ENCODE data around the gene STMN3. TPM values are rescaled to one million over a fixed set of nuclear protein-coding genes. Genes with fewer than 3 reads are reported as not detected.

The STMN3 gene
- total RNA-seq, 1 donor from 2014 or later: 6.1 TPM

GRCh38 chr20:63595416-63596127, 57.7 kb downstream of the STMN3 start:
- no peak for TF ChIP-seq CTCF (IDR thresholded peaks at IDR 0.05)
- ATAC-seq (ENCODE audit: low read depth) (no peak), DNase-seq (no peak)
- no peak overlapping the region for H3K27ac Mint-ChIP-seq
- H3K27me3 Mint-ChIP-seq: no peaks in the 10 kb centered on the region
- intact Hi-C loops (cut with micrococcal nuclease): no loop called here
- peaks cover 63% of the 10 kb centered on the region for H3K36me3 Mint-ChIP-seq (ENCODE audit: low read depth)
- POLR2A ChIA-PET: no interaction called here
- CTCF ChIA-PET: no interaction called here
- H3K9me3 Mint-ChIP-seq: no peaks in the 10 kb centered on the region
- no peak overlapping the region for H3K4me3 Mint-ChIP-seq
- H3K4me1 Mint-ChIP-seq: no peaks in the 10 kb centered on the region

GRCh38 chr20:63594043-63594561, 59.1 kb downstream of the STMN3 start:
- TF ChIP-seq CTCF (IDR thresholded peaks at IDR 0.05): no peak
- DNase-seq (no peak), ATAC-seq (ENCODE audit: low read depth) (no peak)
- Mint-ChIP-seq H3K4me3 (no peak overlapping the region), H3K27me3 (no peaks in the 10 kb centered on the region), H3K27ac (no peak overlapping the region), H3K36me3 (ENCODE audit: low read depth) (peaks cover 70% of the 10 kb centered on the region), H3K9me3 (no peaks in the 10 kb centered on the region), H3K4me1 (no peaks in the 10 kb centered on the region)
- intact Hi-C loops (cut with micrococcal nuclease): no loop called here
- ChIA-PET CTCF (no interaction called here), POLR2A (no interaction called here)

GRCh38 chr20:63592661-63593060, 60.6 kb downstream of the STMN3 start:
- ATAC-seq (ENCODE audit: low read depth) (no peak), DNase-seq (no peak)
- intact Hi-C loops (cut with micrococcal nuclease): no loop called here
- no peak for TF ChIP-seq CTCF (IDR thresholded peaks at IDR 0.05)
- POLR2A ChIA-PET: no interaction called here
- Mint-ChIP-seq H3K4me1 (peaks cover 2% of the 10 kb centered on the region), H3K36me3 (ENCODE audit: low read depth) (peaks cover 64% of the 10 kb centered on the region), H3K27ac (no peak overlapping the region), H3K9me3 (no peaks in the 10 kb centered on the region), H3K4me3 (no peak overlapping the region), H3K27me3 (no peaks in the 10 kb centered on the region)
- CTCF ChIA-PET: no interaction called here

GRCh38 chr20:63591786-63592355, 61.4 kb downstream of the STMN3 start:
- Mint-ChIP-seq H3K27me3 (no peaks in the 10 kb centered on the region), H3K27ac (no peak overlapping the region), H3K4me3 (no peak overlapping the region), H3K36me3 (ENCODE audit: low read depth) (peaks cover 64% of the 10 kb centered on the region), H3K9me3 (no peaks in the 10 kb centered on the region), H3K4me1 (peaks cover 2% of the 10 kb centered on the region)
- DNase-seq: no peak
- TF ChIP-seq CTCF (IDR thresholded peaks at IDR 0.05): no peak
- POLR2A ChIA-PET: no interaction called here
- intact Hi-C loops (cut with micrococcal nuclease): no loop called here
- CTCF ChIA-PET: no interaction called here
- no peak for ATAC-seq (ENCODE audit: low read depth)

GRCh38 chr20:63591147-63591533, 62.1 kb downstream of the STMN3 start:
- Mint-ChIP-seq H3K36me3 (ENCODE audit: low read depth) (peaks cover 59% of the 10 kb centered on the region), H3K27ac (no peak overlapping the region)
- no peak for ATAC-seq (ENCODE audit: low read depth)

More at GRCh38 chr20:63591147-63591533, 62.1 kb downstream of the STMN3 start:
- no peak for DNase-seq
- no peak for TF ChIP-seq CTCF (IDR thresholded peaks at IDR 0.05)
- ChIA-PET POLR2A (no interaction called here), CTCF (no interaction called here)
- no peak overlapping the region for H3K4me3 Mint-ChIP-seq
- H3K4me1 Mint-ChIP-seq: peaks cover 2% of the 10 kb centered on the region
- intact Hi-C loops (cut with micrococcal nuclease): no loop called here
- H3K9me3 Mint-ChIP-seq: no peaks in the 10 kb centered on the region
- no peaks in the 10 kb centered on the region for H3K27me3 Mint-ChIP-seq

All from activated B cell treated with CpG ODN at 0.5 μM for 24 hours (primary cell).